IPS-20b (cell line): ENCODE data around the gene UBN1.

Experiments
- H3K27ac ChIP-seq: one replicate; pipeline ENCODE4 v1.5.1; 2013; ENCODE audit warnings: low read length
- H3K27me3 ChIP-seq: 2 replicates; pipeline ENCODE4 v1.6.1; 2013; ENCODE audit warnings: mild to moderate bottlenecking, low read length, inconsistent platforms; ENCODE audit not compliant: insufficient read depth
- H3K36me3 ChIP-seq: 2 replicates; pipeline ENCODE4 v1.6.1; 2013; ENCODE audit warnings: low read depth, mild to moderate bottlenecking, inconsistent platforms, low read length, moderate library complexity; ENCODE audit not compliant: insufficient read depth
- H3K4me1 ChIP-seq: 2 replicates; pipeline ENCODE4 v1.6.1; 2013; ENCODE audit warnings: mild to moderate bottlenecking, control low read depth, inconsistent platforms, low read length, moderate library complexity; ENCODE audit not compliant: insufficient read depth
- H3K4me3 ChIP-seq: 2 replicates; pipeline ENCODE4 v1.5.1; 2013; ENCODE audit warnings: mild to moderate bottlenecking, low read length, inconsistent platforms
- H3K9ac ChIP-seq: 2 replicates; pipeline ENCODE4 v1.6.1; 2013; ENCODE audit warnings: low read depth, mild to moderate bottlenecking, inconsistent platforms, low read length, moderate library complexity
- H3K9me3 ChIP-seq: 2 replicates; pipeline ENCODE4 v1.6.1; 2013; ENCODE audit warnings: mild to moderate bottlenecking, low read depth, low read length, inconsistent platforms; ENCODE audit not compliant: insufficient read depth

The UBN1 gene

GRCh38 chr16:4882000-4882632 lies 34.8 kb downstream of the UBN1 start:
- H3K27me3 ChIP-seq: no peaks in the 10 kb centered on the region
- no peak overlapping the region for H3K27ac ChIP-seq
- H3K36me3 ChIP-seq: peaks cover 100% of the 10 kb centered on the region
- no peak overlapping the region for H3K9ac ChIP-seq
- H3K9me3 ChIP-seq: no peaks in the 10 kb centered on the region; the same call in 1 of the 2 replicates
- no peak overlapping the region for H3K4me3 ChIP-seq
- no peaks in the 10 kb centered on the region for H3K4me1 ChIP-seq

DNA sequence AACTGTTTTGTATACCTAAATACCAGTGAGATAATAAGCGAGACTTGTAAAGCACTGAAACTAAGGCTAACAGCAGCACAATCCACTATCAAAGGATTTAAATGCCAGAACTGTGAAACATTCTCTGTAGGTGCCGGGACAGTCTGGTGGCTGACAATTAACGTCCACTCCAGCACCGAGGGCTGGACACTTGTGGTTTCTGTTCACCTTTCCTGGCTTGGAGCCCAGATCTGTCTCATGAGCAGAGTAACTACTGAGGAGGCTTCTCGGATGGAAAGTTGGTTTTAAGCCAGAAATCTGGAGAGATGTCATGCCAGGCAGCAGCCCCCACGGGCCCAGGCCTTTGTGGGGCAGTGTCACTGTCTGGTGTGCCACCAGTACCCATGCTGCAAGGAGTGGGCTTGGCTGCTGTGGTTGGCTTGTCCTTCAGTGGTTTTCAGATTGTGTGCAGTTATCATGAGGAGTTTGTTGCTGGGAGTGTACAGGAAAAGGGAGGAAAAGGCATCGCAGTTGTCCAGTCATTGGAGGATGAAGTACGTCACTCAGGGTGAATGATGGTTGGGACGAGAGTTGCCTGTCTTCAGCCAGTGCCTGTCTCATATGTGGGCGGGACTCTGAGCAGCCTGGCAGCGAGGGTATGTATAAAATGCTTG lies 35.5 kb downstream of the UBN1 start:
- H3K4me1 ChIP-seq: no peaks in the 10 kb centered on the region
- no peaks in the 10 kb centered on the region for H3K27me3 ChIP-seq
- H3K27ac ChIP-seq: no peak overlapping the region
- H3K36me3 ChIP-seq: peaks cover 100% of the 10 kb centered on the region
- H3K9ac ChIP-seq: no peak overlapping the region
- H3K9me3 ChIP-seq: no peaks in the 10 kb centered on the region; the same call in 1 of the 2 replicates
- no peak overlapping the region for H3K4me3 ChIP-seq

GRCh38 chr16:4883501-4883900 lies 36.2 kb downstream of the UBN1 start:
- H3K36me3 ChIP-seq: peaks cover 100% of the 10 kb centered on the region
- H3K27me3 ChIP-seq: no peaks in the 10 kb centered on the region
- no peaks in the 10 kb centered on the region for H3K4me1 ChIP-seq
- H3K27ac ChIP-seq: no peak overlapping the region
- H3K9ac ChIP-seq: no peak overlapping the region
- no peaks in the 10 kb centered on the region; the same call in 1 of the 2 replicates for H3K9me3 ChIP-seq
- H3K4me3 ChIP-seq: no peak overlapping the region

GRCh38 chr16:4884209-4884608 lies 36.9 kb downstream of the UBN1 start:
- Histone ChIP-seq H3K27ac (no peak overlapping the region), H3K27me3 (no peaks in the 10 kb centered on the region), H3K4me3 (no peak overlapping the region), H3K9ac (no peak overlapping the region), H3K9me3 (no peaks in the 10 kb centered on the region; the same call in 1 of the 2 replicates), H3K36me3 (peaks cover 97% of the 10 kb centered on the region), H3K4me1 (no peaks in the 10 kb centered on the region)

GRCh38 chr16:4884972-4885874 lies 37.9 kb downstream of the UBN1 start:
- no peaks in the 10 kb centered on the region; the same call in 1 of the 2 replicates for H3K9me3 ChIP-seq
- H3K4me3 ChIP-seq: no peak overlapping the region
- H3K4me1 ChIP-seq: no peaks in the 10 kb centered on the region
- peaks cover 96% of the 10 kb centered on the region for H3K36me3 ChIP-seq
- no peaks in the 10 kb centered on the region for H3K27me3 ChIP-seq
- H3K27ac ChIP-seq: no peak overlapping the region
- H3K9ac ChIP-seq: no peak overlapping the region

GRCh38 chr16:4886151-4886550 lies 38.9 kb downstream of the UBN1 start:
- H3K27ac ChIP-seq: no peak overlapping the region
- no peak overlapping the region for H3K4me3 ChIP-seq
- H3K9me3 ChIP-seq: no peaks in the 10 kb centered on the region; the same call in 1 of the 2 replicates
- peaks cover 96% of the 10 kb centered on the region for H3K36me3 ChIP-seq
- H3K27me3 ChIP-seq: no peaks in the 10 kb centered on the region
- H3K9ac ChIP-seq: no peak overlapping the region
- H3K4me1 ChIP-seq: no peaks in the 10 kb centered on the region

GRCh38 chr16:4888428-4889135 lies 41.3 kb downstream of the UBN1 start:
- H3K4me1 ChIP-seq: no peaks in the 10 kb centered on the region
- no peak overlapping the region for H3K27ac ChIP-seq
- no peak overlapping the region for H3K9ac ChIP-seq
- H3K4me3 ChIP-seq: no peak overlapping the region
- peaks cover 84% of the 10 kb centered on the region for H3K36me3 ChIP-seq
- no peaks in the 10 kb centered on the region for H3K27me3 ChIP-seq
- no peaks in the 10 kb centered on the region; the same call in 1 of the 2 replicates for H3K9me3 ChIP-seq

GRCh38 chr16:4890026-4890425 lies 42.7 kb downstream of the UBN1 start:
- Histone ChIP-seq H3K9ac (no peak overlapping the region), H3K4me1 (no peaks in the 10 kb centered on the region), H3K4me3 (no peak overlapping the region), H3K9me3 (no peaks in the 10 kb centered on the region; the same call in 1 of the 2 replicates), H3K27me3 (no peaks in the 10 kb centered on the region), H3K27ac (no peak overlapping the region), H3K36me3 (peaks cover 72% of the 10 kb centered on the region)

DNA sequence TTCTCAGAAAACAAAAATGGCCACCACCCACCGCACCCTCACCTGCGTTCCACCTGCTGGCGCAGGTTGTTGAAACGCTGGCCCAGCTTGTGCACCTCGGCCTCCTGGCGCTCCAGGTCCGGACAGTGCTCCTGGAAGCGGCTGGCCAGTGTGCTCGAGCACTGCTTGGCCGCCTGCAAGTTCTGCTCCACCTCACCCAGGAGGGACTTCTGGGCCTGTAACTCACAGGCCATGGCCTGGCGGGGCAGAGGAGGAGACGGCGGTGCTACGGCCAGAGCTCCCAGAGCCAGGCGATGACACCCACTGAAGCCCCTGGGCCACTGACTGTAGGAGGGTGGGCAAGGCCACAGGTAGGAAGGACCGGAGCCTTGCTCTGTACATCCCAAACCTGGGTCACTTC lies 43.4 kb downstream of the UBN1 start:
- Histone ChIP-seq H3K27ac (no peak overlapping the region), H3K4me1 (no peaks in the 10 kb centered on the region), H3K36me3 (peaks cover 71% of the 10 kb centered on the region), H3K4me3 (no peak overlapping the region), H3K9ac (no peak overlapping the region), H3K27me3 (no peaks in the 10 kb centered on the region), H3K9me3 (no peaks in the 10 kb centered on the region; the same call in 1 of the 2 replicates)

DNA sequence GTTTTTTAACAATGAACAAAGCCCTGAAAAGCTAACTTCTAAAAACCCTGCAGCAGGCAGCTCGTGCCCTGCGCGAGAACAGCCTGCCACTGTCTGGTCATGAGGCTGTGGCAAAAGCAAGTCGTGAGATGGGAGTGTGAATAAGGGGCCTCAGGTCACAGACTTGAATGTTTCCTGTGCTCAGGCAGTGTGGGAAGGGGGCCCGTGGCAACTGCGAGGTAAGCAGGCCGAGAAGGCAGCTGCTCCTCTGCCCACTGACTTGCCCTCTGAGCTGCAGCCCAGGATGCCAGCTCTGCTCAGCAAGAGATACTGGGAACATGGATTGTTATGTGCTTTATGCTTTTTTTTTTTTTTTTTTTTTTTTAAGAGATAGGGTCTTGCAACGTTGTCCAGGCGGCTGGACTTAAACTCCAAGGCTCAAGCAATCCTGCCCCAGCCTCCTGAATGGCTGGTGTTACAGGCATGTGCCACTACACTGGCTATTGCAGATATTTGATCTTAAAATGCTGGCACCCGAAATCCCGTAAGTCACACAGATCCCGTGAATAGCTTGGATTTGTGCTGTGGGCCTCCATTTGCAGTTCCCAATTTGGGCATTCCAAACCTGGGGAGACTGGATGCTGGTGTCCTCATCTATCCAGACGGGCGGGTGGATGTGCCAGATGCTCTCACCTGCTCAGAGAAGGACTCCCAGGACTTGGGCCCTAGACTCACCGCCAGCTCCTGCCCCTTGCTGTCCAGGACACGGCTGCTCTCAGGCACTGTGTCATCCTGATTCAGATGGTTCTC lies 44.0 kb downstream of the UBN1 start:
- H3K4me3 ChIP-seq: no peak overlapping the region
- H3K36me3 ChIP-seq: peaks cover 68% of the 10 kb centered on the region

DNA sequence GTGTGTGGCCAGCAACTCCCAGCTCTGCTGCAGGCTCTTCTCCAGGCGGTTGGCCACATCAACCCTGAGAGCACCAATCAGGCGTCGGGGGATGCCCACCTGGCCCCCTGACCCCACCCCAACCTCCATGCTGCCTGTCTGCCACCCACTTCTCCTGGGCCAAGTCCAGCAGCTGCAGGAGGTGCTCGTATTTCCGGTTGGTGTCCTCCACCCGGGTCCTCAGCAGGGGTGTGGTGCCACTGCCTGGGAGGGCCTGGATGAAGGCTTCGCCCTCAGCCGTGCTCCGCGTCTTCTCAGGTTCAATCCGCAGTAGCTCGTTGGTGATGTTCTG lies 44.6 kb downstream of the UBN1 start:
- Histone ChIP-seq H3K9ac (no peak overlapping the region), H3K9me3 (no peaks in the 10 kb centered on the region), H3K4me1 (no peaks in the 10 kb centered on the region), H3K4me3 (no peak overlapping the region), H3K27ac (no peak overlapping the region), H3K36me3 (peaks cover 64% of the 10 kb centered on the region), H3K27me3 (no peaks in the 10 kb centered on the region)

More for the DNA sequence above, 44.0 kb downstream of the UBN1 start:
- Histone ChIP-seq H3K27me3 (no peaks in the 10 kb centered on the region), H3K9ac (no peak overlapping the region), H3K4me1 (no peaks in the 10 kb centered on the region), H3K9me3 (no peaks in the 10 kb centered on the region; the same call in 1 of the 2 replicates), H3K27ac (no peak overlapping the region)
